Amniotic stem cell (primary cell): ENCODE measurements around the gene IL1RAPL1.

Source experiments
- DNase-seq: peaks from one replicate; lab custom pipeline; 2025; lab: John Stamatoyannopoulos, UW

The IL1RAPL1 gene

GRCh38 chrX:29890646-29891200 is 1303.5 kb downstream of the IL1RAPL1 start:
- no peak for DNase-seq

- no peak for DNase-seq
Observed at GRCh38 chrX:29902004-29902403, 1314.8 kb downstream of the IL1RAPL1 start.

GRCh38 chrX:29903360-29903759 is 1316.1 kb downstream of the IL1RAPL1 start:
- peak; percentile 1 for DNase-seq

- no peak for DNase-seq
Observed at GRCh38 chrX:29911673-29912072, 1324.4 kb downstream of the IL1RAPL1 start.

GRCh38 chrX:29913647-29914046 is 1326.4 kb downstream of the IL1RAPL1 start:
- no peak for DNase-seq

GRCh38 chrX:29922607-29923006 is 1335.4 kb downstream of the IL1RAPL1 start:
- no peak for DNase-seq

- no peak for DNase-seq
Observed at GRCh38 chrX:29926056-29926455, 1338.8 kb downstream of the IL1RAPL1 start.

- no peak for DNase-seq
Observed at GRCh38 chrX:29926659-29927058, 1339.4 kb downstream of the IL1RAPL1 start.

- DNase-seq: no peak
Observed at GRCh38 chrX:29935455-29935854, 1348.2 kb downstream of the IL1RAPL1 start.

- DNase-seq: no peak
Observed at GRCh38 chrX:29940750-29941149, 1353.5 kb downstream of the IL1RAPL1 start.

GRCh38 chrX:29941287-29941686 is 1354.0 kb downstream of the IL1RAPL1 start:
- no peak for DNase-seq

- no peak for DNase-seq
Observed at GRCh38 chrX:29947225-29947624, 1360.0 kb downstream of the IL1RAPL1 start.

GRCh38 chrX:29948653-29949052 is 1361.4 kb downstream of the IL1RAPL1 start:
- DNase-seq: no peak

GRCh38 chrX:29952016-29952415 is 1364.8 kb downstream of the IL1RAPL1 start:
- DNase-seq: no peak

GRCh38 chrX:29962061-29962460 is 1374.8 kb downstream of the IL1RAPL1 start:
- DNase-seq: no peak

GRCh38 chrX:29965634-29966033 is 1378.4 kb downstream of the IL1RAPL1 start:
- no peak for DNase-seq

- DNase-seq: no peak
Observed at GRCh38 chrX:29992083-29992482, 1404.8 kb downstream of the IL1RAPL1 start.

GRCh38 chrX:30005813-30006212 is 1418.6 kb downstream of the IL1RAPL1 start:
- no peak for DNase-seq
